HG02981 (cell line): Measurements from ENCODE around the gene TMSB4X.
"Not testable (repeated sequence)": the region's sequence is repeated elsewhere in the genome, so short reads cannot be mapped to it uniquely, and the experiment has no call there.

ENCODE experiments used
- ATAC-seq: cut with Tn5 transposase; IDR thresholded peaks from one replicate; pipeline ENCODE4 v1.9.1; 2021; ENCODE audit warnings: mild to moderate bottlenecking, moderate library complexity; ENCODE audit not compliant: unreplicated experiment

The TMSB4X gene

GRCh38 chrX:13016731-13017130, 41.8 kb downstream of the TMSB4X start:
- ATAC-seq = not testable (repeated sequence)

GRCh38 chrX:13022926-13023325, 48.0 kb downstream of the TMSB4X start:
- no peak for ATAC-seq

GRCh38 chrX:13023567-13023966, 48.7 kb downstream of the TMSB4X start:
- ATAC-seq = no peak

- ATAC-seq = no peak
These were observed 49.1 kb downstream of the TMSB4X start for GRCh38 chrX:13023979-13024378.

GRCh38 chrX:13024986-13025385, 50.1 kb downstream of the TMSB4X start:
- no peak for ATAC-seq
